Activated CD4-positive, alpha-beta memory T cell treated with anti-CD3 and anti-CD28 coated beads for 36 hours (primary cell): ENCODE results near the gene VWA8. TPM values are rescaled to one million over a fixed set of nuclear protein-coding genes. Genes with fewer than 3 reads are reported as not detected.
A peak's percentile ranks its signal among the peaks of the same experiment; 100 is the strongest.
"Not testable (repeated sequence)": the region's sequence is repeated elsewhere in the genome, so short reads cannot be mapped to it uniquely, and the experiment has no call there.

Source experiments
- CTCF ChIA-PET: fragments of 350-600 bp; sonication (Branson Sonifier 250); formaldehyde crosslinking; loops from one replicate; lab custom pipeline; 2021; ENCODE audit warnings: antibody characterized with exemption, inconsistent platforms; lab: Charles Lee
- POLR2A ChIA-PET: fragments of 350-600 bp; sonication (Branson Sonifier 250); formaldehyde crosslinking; loops from one replicate; lab custom pipeline; 2021; ENCODE audit warnings: antibody characterized with exemption; lab: Charles Lee
- DNase-seq: peaks from one replicate; pipeline ENCODE4 v3.0.0-alpha.2; 2020
- H3K27ac Mint-ChIP-seq: one replicate; pipeline ENCODE4 v1.8.0; 2021; ENCODE audit warnings: mixed read lengths
- H3K27me3 Mint-ChIP-seq: one replicate; pipeline ENCODE4 v1.8.0; 2021; ENCODE audit warnings: mixed read lengths
- H3K36me3 Mint-ChIP-seq: one replicate; pipeline ENCODE4 v1.8.0; 2021; ENCODE audit warnings: mixed read lengths
- H3K4me1 Mint-ChIP-seq: one replicate; pipeline ENCODE4 v1.8.0; 2021; ENCODE audit warnings: low read depth, mixed read lengths
- H3K4me3 Mint-ChIP-seq: one replicate; pipeline ENCODE4 v1.8.0; 2021; ENCODE audit warnings: mild to moderate bottlenecking, mixed read lengths
- H3K9me3 Mint-ChIP-seq: one replicate; pipeline ENCODE4 v1.8.0; 2021; ENCODE audit warnings: mixed read lengths
- intact Hi-C: fragments of 100-400 bp; cut with micrococcal nuclease; formaldehyde crosslinking; loops from one replicate; pipeline ENCODE4 v1.15.1; 2023
- total RNA-seq, 2 experiments: library from RNA; stranded (reverse); gene quantifications; one replicate each; pipeline ENCODE4 v1.2.3, GENCODE V29; 2021

The VWA8 gene
- total RNA-seq, 2 experiments from 2014 or later: 16.8 to 17.1 TPM

GRCh38 chr13:41919741-41920487 is 41.0 kb downstream of the VWA8 start:
- DNase-seq: no peak
- POLR2A ChIA-PET: interaction anchor here (0.6 kb wide), 1 partner anchor 22 kb away, joined by 3 read pairs; no protein-coding TSS in a partner anchor
- no peaks in the 10 kb centered on the region for H3K27me3 Mint-ChIP-seq
- no peak overlapping the region for H3K27ac Mint-ChIP-seq
- H3K4me1 Mint-ChIP-seq: peaks cover 40% of the 10 kb centered on the region
- peaks cover 32% of the 10 kb centered on the region for H3K36me3 Mint-ChIP-seq
- intact Hi-C loops: loop anchor here (5.0 kb wide), 3 partner anchors 357 to 472 kb away; no protein-coding TSS in a partner anchor
- CTCF ChIA-PET: interaction anchor here (1.0 kb wide), 1 partner anchor 121 kb away, joined by 3 read pairs; no protein-coding TSS in a partner anchor
- no peak overlapping the region for H3K4me3 Mint-ChIP-seq
- H3K9me3 Mint-ChIP-seq: peaks cover 31% of the 10 kb centered on the region

- no peak overlapping the region for H3K27ac Mint-ChIP-seq
- peaks cover 25% of the 10 kb centered on the region for H3K9me3 Mint-ChIP-seq
- intact Hi-C loops: loop anchor here (5.0 kb wide), 3 partner anchors 358 to 473 kb away; no protein-coding TSS in a partner anchor
- DNase-seq: no peak
- peaks cover 26% of the 10 kb centered on the region for H3K36me3 Mint-ChIP-seq
- H3K27me3 Mint-ChIP-seq: no peaks in the 10 kb centered on the region
- no peak overlapping the region for H3K4me3 Mint-ChIP-seq
- CTCF ChIA-PET: interaction anchor here (1.0 kb wide), 1 partner anchor 122 kb away, joined by 3 read pairs; no protein-coding TSS in a partner anchor
- POLR2A ChIA-PET: interaction anchor here (0.6 kb wide), 1 partner anchor 22 kb away, joined by 3 read pairs; no protein-coding TSS in a partner anchor
- H3K4me1 Mint-ChIP-seq: peaks cover 37% of the 10 kb centered on the region
These were observed 41.7 kb downstream of the VWA8 start for GRCh38 chr13:41919031-41919740.

GRCh38 chr13:41917641-41918040 is 43.3 kb downstream of the VWA8 start:
- H3K4me1 Mint-ChIP-seq: peaks cover 29% of the 10 kb centered on the region
- DNase-seq: no peak
- peak overlapping the region; percentile 90 for H3K27ac Mint-ChIP-seq
- ChIA-PET POLR2A (interaction anchor here (1.0 to 1.5 kb wide), 3 partner anchors 43 to 124 kb away, joined by 3 to 5 read pairs (median 3); partner anchors contain the start of gene VWA8), CTCF (interaction anchor here (1.7 kb wide), 1 partner anchor 44 kb away, joined by 7 read pairs; the partner anchor contains the start of gene VWA8)
- peak overlapping the region; percentile 35 for H3K4me3 Mint-ChIP-seq
- H3K36me3 Mint-ChIP-seq: peaks cover 12% of the 10 kb centered on the region
- peaks cover 13% of the 10 kb centered on the region for H3K9me3 Mint-ChIP-seq
- intact Hi-C loops: loop anchor here (1.0 to 5.0 kb wide), 7 partner anchors 11 to 577 kb away; partner anchors contain the start of gene DGKH
- H3K27me3 Mint-ChIP-seq: no peaks in the 10 kb centered on the region

- peaks cover 29% of the 10 kb centered on the region for H3K4me1 Mint-ChIP-seq
- H3K27me3 Mint-ChIP-seq: no peaks in the 10 kb centered on the region
- H3K27ac Mint-ChIP-seq: peak overlapping the region; percentile 84
- intact Hi-C loops: loop anchor here (1.0 to 5.0 kb wide), 7 partner anchors 47 to 578 kb away; partner anchors contain the start of gene DGKH
- H3K9me3 Mint-ChIP-seq: peaks cover under 1% of the 10 kb centered on the region
- H3K36me3 Mint-ChIP-seq: peaks cover 2% of the 10 kb centered on the region
- POLR2A ChIA-PET: interaction anchor here (0.9 to 2.2 kb wide), 4 partner anchors 9 to 125 kb away, joined by 3 to 9 read pairs (median 4); partner anchors contain the start of gene VWA8
- H3K4me3 Mint-ChIP-seq: peak overlapping the region; percentile 54
- DNase-seq: no peak
- CTCF ChIA-PET: interaction anchor here (1.7 to 1.9 kb wide), 2 partner anchors 12 to 45 kb away, joined by 7 to 8 read pairs; partner anchors contain the start of gene VWA8
These were observed 44.5 kb downstream of the VWA8 start for GRCh38 chr13:41916173-41916954.

GRCh38 chr13:41915081-41915480 is 45.8 kb downstream of the VWA8 start:
- ChIA-PET CTCF (interaction anchor here (1.9 kb wide), 1 partner anchor 10 kb away, joined by 8 read pairs; no protein-coding TSS in a partner anchor), POLR2A (interaction anchor here (2.2 kb wide), 1 partner anchor 46 kb away, joined by 9 read pairs; the partner anchor contains the start of gene VWA8)
- Mint-ChIP-seq H3K4me3 (no peak overlapping the region), H3K27ac (no peak overlapping the region), H3K4me1 (peaks cover 29% of the 10 kb centered on the region), H3K27me3 (no peaks in the 10 kb centered on the region), H3K9me3 (no peaks in the 10 kb centered on the region), H3K36me3 (peaks cover 8% of the 10 kb centered on the region)
- DNase-seq: no peak
- intact Hi-C loops: loop anchor here (5.0 kb wide), 3 partner anchors 362 to 477 kb away; no protein-coding TSS in a partner anchor

GRCh38 chr13:41914552-41914951 is 46.4 kb downstream of the VWA8 start:
- H3K9me3 Mint-ChIP-seq: no peaks in the 10 kb centered on the region
- H3K36me3 Mint-ChIP-seq: peaks cover 8% of the 10 kb centered on the region
- H3K4me1 Mint-ChIP-seq: peaks cover 28% of the 10 kb centered on the region
- H3K27ac Mint-ChIP-seq: no peak overlapping the region
- no peaks in the 10 kb centered on the region for H3K27me3 Mint-ChIP-seq
- ChIA-PET CTCF (interaction anchor here (1.9 kb wide), 1 partner anchor 10 kb away, joined by 8 read pairs; no protein-coding TSS in a partner anchor), POLR2A (no interaction called here)
- intact Hi-C loops: no loop called here
- no peak overlapping the region for H3K4me3 Mint-ChIP-seq
- no peak for DNase-seq

- H3K27me3 Mint-ChIP-seq: no peaks in the 10 kb centered on the region
- CTCF ChIA-PET: no interaction called here
- H3K36me3 Mint-ChIP-seq: peaks cover 20% of the 10 kb centered on the region
- DNase-seq: no peak
- POLR2A ChIA-PET: no interaction called here
- H3K27ac Mint-ChIP-seq: no peak overlapping the region
- H3K4me1 Mint-ChIP-seq: peaks cover 1% of the 10 kb centered on the region
- no peaks in the 10 kb centered on the region for H3K9me3 Mint-ChIP-seq
- H3K4me3 Mint-ChIP-seq: no peak overlapping the region
- intact Hi-C loops: loop anchor here (5.0 kb wide), 1 partner anchor 242 kb away; no protein-coding TSS in a partner anchor
These were observed 51.4 kb downstream of the VWA8 start for GRCh38 chr13:41909506-41909905.

GRCh38 chr13:41905600-41906254 is 55.2 kb downstream of the VWA8 start:
- Mint-ChIP-seq H3K27me3 (no peaks in the 10 kb centered on the region), H3K36me3 (peaks cover 20% of the 10 kb centered on the region), H3K9me3 (no peaks in the 10 kb centered on the region), H3K4me1 (peaks cover 9% of the 10 kb centered on the region), H3K4me3 (no peak overlapping the region), H3K27ac (no peak overlapping the region)
- intact Hi-C loops: loop anchor here (1.0 to 5.0 kb wide), 2 partner anchors 205 to 238 kb away; no protein-coding TSS in a partner anchor
- no peak for DNase-seq
- ChIA-PET CTCF (interaction anchor here (1.8 to 3.9 kb wide), 2 partner anchors 10 to 204 kb away, joined by 8 to 21 read pairs; no protein-coding TSS in a partner anchor), POLR2A (no interaction called here)

GRCh38 chr13:41900918-41901317 is 60.0 kb downstream of the VWA8 start:
- CTCF ChIA-PET: interaction anchor here (0.6 kb wide), 1 partner anchor 224 kb away, joined by 5 read pairs; no protein-coding TSS in a partner anchor
- Mint-ChIP-seq H3K9me3 (no peaks in the 10 kb centered on the region), H3K4me3 (no peak overlapping the region), H3K36me3 (peaks cover 18% of the 10 kb centered on the region), H3K27ac (no peak overlapping the region), H3K27me3 (no peaks in the 10 kb centered on the region), H3K4me1 (peaks cover 10% of the 10 kb centered on the region)
- intact Hi-C loops: loop anchor here (1.0 kb wide), 1 partner anchor 62 kb away; no protein-coding TSS in a partner anchor
- POLR2A ChIA-PET: interaction anchor here (0.7 kb wide), 1 partner anchor 62 kb away, joined by 3 read pairs; no protein-coding TSS in a partner anchor
- DNase-seq: peak; percentile 64

GRCh38 chr13:41898411-41898810 is 62.5 kb downstream of the VWA8 start:
- POLR2A ChIA-PET, DNase-seq, CTCF ChIA-PET, H3K4me1 Mint-ChIP-seq, intact Hi-C loops, H3K27me3 Mint-ChIP-seq, H3K27ac Mint-ChIP-seq, H3K9me3 Mint-ChIP-seq, H3K4me3 Mint-ChIP-seq: not testable (repeated sequence)
- peaks cover 17% of the 10 kb centered on the region for H3K36me3 Mint-ChIP-seq
